NT2/D1 (cell line): ENCODE measurements around the gene WTIP.

Experiments used
- DNase-seq: peaks from one replicate; pipeline ENCODE4 v3.0.0-alpha.2; 2011; ENCODE audit warnings: low read depth, low spot score
- H3K27me3 ChIP-seq: 2 replicates; pipeline ENCODE4 v1.6.0; 2011; ENCODE audit warnings: mild to moderate bottlenecking; ENCODE audit not compliant: insufficient read length, insufficient read depth
- H3K36me3 ChIP-seq: 2 replicates; pipeline ENCODE4 v1.6.1; 2011; ENCODE audit warnings: mild to moderate bottlenecking, low read length, mixed read lengths; ENCODE audit not compliant: insufficient read depth, insufficient read length
- H3K4me1 ChIP-seq: 2 replicates; pipeline ENCODE4 v1.5.1; 2011; ENCODE audit not compliant: insufficient read depth, insufficient read length
- H3K4me3 ChIP-seq: 2 replicates; pipeline ENCODE4 v1.5.1; 2011; ENCODE audit warnings: low read depth; ENCODE audit not compliant: insufficient read length
- H3K9ac ChIP-seq: 2 replicates; pipeline ENCODE4 v1.6.0; 2011; ENCODE audit warnings: low read depth; ENCODE audit not compliant: insufficient read length
- H3K9me3 ChIP-seq: 2 replicates; pipeline ENCODE4 v1.5.1; 2011; ENCODE audit warnings: mild to moderate bottlenecking, low read length; ENCODE audit not compliant: insufficient read depth
- SUZ12 ChIP-seq: IDR thresholded peaks from 2 replicates; pipeline ENCODE4 v1.6.1; 2011; ENCODE audit not compliant: insufficient read length, insufficient read depth; ENCODE audit errors: extremely low read depth
- YY1 ChIP-seq: IDR thresholded peaks from 2 replicates; pipeline ENCODE4 v1.6.1; 2011; ENCODE audit not compliant: insufficient read length, insufficient read depth
- ZNF274 ChIP-seq: IDR thresholded peaks from 2 replicates; pipeline ENCODE4 v1.6.1; 2011; ENCODE audit warnings: mild to moderate bottlenecking, low read depth, low read length

The WTIP gene

DNA sequence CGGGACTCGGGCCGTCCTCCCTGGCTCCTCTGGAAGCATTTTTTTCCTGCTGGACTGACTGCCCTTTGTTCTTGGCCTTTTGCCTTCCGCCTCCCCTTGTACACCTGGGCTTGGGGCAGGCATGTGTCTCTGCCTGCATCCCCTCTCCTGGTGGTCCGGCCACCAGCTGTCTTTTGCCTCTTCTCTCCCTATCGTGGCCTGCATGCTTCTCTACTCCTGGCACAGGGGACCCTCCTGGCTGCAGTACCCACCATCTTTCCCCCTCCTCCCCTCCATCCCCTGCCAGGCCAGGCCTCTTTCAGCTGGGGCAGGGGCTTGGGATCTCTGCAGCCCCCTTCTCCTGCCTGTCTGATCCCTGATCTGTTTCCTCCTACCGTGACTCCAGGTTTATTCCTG is 12.1 kb downstream of the WTIP start:
- H3K36me3 ChIP-seq = peaks cover 58% of the 10 kb centered on the region
- no peaks in the 10 kb centered on the region for H3K4me1 ChIP-seq
- no peak for DNase-seq
- H3K9ac ChIP-seq = no peak overlapping the region
- TF ChIP-seq YY1 = no peak
- H3K4me3 ChIP-seq = no peak overlapping the region
- H3K27me3 ChIP-seq = no peaks in the 10 kb centered on the region
- no peaks in the 10 kb centered on the region for H3K9me3 ChIP-seq

DNA sequence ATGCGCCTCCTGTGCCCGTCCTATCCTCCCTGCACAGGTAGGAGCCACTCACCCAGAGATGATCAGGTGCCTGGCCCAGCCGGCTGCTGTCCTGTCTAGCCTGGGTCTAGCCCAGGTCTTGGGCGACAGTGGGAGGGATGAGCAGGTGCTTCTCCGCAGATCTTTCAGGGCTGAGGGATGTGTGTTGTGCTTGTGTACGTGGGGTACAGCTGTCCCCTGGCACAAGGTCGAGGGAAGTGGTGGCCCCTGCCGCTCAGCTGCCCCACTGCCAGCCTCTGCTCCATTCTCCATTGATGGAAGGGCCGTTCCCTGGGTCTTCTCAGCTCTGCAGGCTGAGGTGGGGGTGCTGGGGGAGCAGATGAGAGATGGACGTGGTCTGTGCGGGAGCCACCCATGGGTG is 13.0 kb downstream of the WTIP start:
- peaks cover 54% of the 10 kb centered on the region for H3K36me3 ChIP-seq
- H3K27me3 ChIP-seq = no peaks in the 10 kb centered on the region
- no peak overlapping the region for H3K4me3 ChIP-seq
- peaks cover 2% of the 10 kb centered on the region for H3K4me1 ChIP-seq
- H3K9ac ChIP-seq = no peak overlapping the region
- TF ChIP-seq SUZ12 = no peak
- no peak for TF ChIP-seq YY1
- TF ChIP-seq ZNF274 = no peak
- DNase-seq = no peak
- H3K9me3 ChIP-seq = no peaks in the 10 kb centered on the region

GRCh38 chr19:34495416-34495815 is 13.9 kb downstream of the WTIP start:
- no peaks in the 10 kb centered on the region for H3K27me3 ChIP-seq
- H3K4me3 ChIP-seq = no peak overlapping the region
- H3K9ac ChIP-seq = no peak overlapping the region
- DNase-seq = no peak
- peaks cover 49% of the 10 kb centered on the region for H3K36me3 ChIP-seq
- H3K9me3 ChIP-seq = no peaks in the 10 kb centered on the region
- H3K4me1 ChIP-seq = peaks cover 2% of the 10 kb centered on the region
- TF ChIP-seq SUZ12 = no peak
- no peak for TF ChIP-seq YY1
- TF ChIP-seq ZNF274 = no peak

DNA sequence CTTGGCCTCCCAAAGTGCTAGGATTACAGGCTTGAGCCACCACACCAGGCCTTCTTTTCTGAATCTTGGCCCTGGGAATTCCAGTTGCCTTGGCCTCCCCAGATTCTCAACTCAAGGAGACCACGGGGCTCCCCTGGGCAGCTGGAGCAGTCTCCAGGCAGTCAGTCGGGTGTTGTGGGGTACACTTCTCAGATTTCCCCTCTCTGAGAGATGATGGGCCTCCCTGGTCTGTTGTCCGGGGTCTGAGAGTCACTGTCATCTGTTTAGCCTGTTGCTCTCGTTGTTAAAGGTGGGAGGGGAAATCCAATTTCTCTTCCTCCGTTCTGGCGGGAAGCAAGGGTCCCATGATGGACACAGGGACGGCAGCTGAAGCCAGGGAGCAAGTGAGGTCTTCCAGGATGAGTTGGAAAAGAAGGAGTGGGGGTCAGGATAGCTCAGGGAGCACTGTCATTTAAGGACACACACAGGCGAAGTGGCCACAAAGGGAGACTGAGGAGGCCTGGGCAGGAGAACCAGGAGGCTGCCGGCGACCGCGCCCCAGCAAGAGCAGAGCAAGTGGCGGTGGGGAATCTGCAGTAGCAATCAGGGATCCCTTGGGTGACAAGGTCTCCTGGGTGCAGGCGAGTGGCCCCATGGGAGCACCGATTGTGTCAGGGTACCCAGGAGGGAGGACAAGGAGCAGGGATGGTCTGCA is 15.7 kb downstream of the WTIP start:
- Histone ChIP-seq H3K9me3 (no peaks in the 10 kb centered on the region), H3K27me3 (no peaks in the 10 kb centered on the region), H3K36me3 (peaks cover 43% of the 10 kb centered on the region), H3K9ac (no peak overlapping the region), H3K4me1 (peaks cover 4% of the 10 kb centered on the region), H3K4me3 (no peak overlapping the region)
- TF ChIP-seq YY1 (no peak), ZNF274 (no peak), SUZ12 (no peak)
- no peak for DNase-seq

DNA sequence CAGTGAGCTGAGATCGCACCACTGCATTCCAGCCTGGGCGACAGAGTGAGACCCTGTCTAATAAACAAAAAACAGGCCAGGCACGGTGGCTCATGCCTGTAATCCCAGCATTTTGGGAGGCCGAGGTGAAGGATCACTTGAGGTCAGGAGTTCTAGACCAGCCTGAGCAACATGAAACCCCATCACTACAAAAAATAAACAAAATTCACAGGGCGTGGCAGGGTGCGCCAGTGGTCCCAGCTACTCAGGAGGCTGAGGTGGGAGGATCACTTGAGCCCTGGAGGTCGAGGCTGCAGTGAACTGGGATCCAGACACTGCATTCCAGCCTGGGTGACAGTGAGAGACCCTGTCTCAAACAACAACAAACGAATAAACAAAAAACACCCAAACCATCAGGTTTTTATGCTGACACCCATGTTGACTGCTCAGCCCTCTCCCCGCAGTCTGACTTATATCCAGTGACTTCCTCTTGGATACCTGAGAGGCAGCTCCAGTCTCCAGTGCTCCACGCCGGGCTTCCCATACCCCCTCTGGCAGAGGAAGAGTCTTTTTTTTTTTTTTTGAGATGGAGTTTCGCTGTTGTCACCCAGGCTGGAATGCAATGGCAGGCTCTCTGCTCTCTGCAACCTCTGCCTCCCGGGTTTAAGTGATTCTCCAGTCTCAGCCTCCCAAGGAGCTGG is 17.7 kb downstream of the WTIP start:
- H3K4me1 ChIP-seq = peaks cover 4% of the 10 kb centered on the region
- DNase-seq = no peak
- H3K4me3 ChIP-seq = no peak overlapping the region
- no peaks in the 10 kb centered on the region for H3K9me3 ChIP-seq
- H3K27me3 ChIP-seq = no peaks in the 10 kb centered on the region
- TF ChIP-seq YY1 (no peak), ZNF274 (no peak), SUZ12 (no peak)
- H3K36me3 ChIP-seq = peaks cover 31% of the 10 kb centered on the region
- no peak overlapping the region for H3K9ac ChIP-seq

DNA sequence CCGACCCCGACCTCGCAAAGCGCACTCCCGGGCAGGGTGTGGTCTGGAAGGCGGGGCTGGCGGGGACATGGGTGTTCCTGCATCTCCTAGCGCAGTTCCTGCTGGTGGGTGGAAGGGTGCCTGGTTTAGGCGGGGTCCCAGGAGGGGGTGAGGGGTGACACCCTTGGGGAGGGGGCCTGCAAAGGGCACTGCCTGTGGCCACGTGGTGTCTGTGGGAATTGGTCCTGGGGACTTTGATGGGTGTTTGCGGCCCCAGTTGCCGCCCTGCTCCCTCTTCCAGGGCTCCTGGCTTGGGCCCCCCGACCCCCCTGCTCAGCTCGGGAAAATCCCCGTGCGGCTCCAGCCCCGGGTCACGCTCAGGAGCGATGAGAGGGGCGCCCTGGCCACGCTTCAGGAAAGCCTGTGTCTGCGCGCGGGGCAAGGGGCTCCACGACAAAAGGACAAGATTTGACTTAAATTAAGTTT is 19.1 kb downstream of the WTIP start:
- TF ChIP-seq YY1 = no peak
- TF ChIP-seq SUZ12 = no peak
- TF ChIP-seq ZNF274 = no peak
- no peak for DNase-seq
- peaks cover 17% of the 10 kb centered on the region for H3K36me3 ChIP-seq
- peaks cover 4% of the 10 kb centered on the region for H3K4me1 ChIP-seq
- no peak overlapping the region for H3K9ac ChIP-seq
- no peaks in the 10 kb centered on the region for H3K27me3 ChIP-seq
- no peak overlapping the region for H3K4me3 ChIP-seq
- H3K9me3 ChIP-seq = no peaks in the 10 kb centered on the region
